ENCODE results near the gene INTS1.
"Not testable (repeated sequence)": the region's sequence is repeated elsewhere in the genome, so short reads cannot be mapped to it uniquely, and the experiment has no call there.

INTS1 gene

GRCh38 chr7:1443587-1444200 lies 60.5 kb downstream of the INTS1 start:
- not testable (repeated sequence) for H3K27ac Mint-ChIP-seq; H3K36me3 Mint-ChIP-seq (ENCODE audit: low read depth); H3K27me3 Mint-ChIP-seq (ENCODE audit: low read depth); H3K9me3 Mint-ChIP-seq; H3K4me3 Mint-ChIP-seq; H3K4me1 Mint-ChIP-seq (ENCODE audit: low read depth)

DNA sequence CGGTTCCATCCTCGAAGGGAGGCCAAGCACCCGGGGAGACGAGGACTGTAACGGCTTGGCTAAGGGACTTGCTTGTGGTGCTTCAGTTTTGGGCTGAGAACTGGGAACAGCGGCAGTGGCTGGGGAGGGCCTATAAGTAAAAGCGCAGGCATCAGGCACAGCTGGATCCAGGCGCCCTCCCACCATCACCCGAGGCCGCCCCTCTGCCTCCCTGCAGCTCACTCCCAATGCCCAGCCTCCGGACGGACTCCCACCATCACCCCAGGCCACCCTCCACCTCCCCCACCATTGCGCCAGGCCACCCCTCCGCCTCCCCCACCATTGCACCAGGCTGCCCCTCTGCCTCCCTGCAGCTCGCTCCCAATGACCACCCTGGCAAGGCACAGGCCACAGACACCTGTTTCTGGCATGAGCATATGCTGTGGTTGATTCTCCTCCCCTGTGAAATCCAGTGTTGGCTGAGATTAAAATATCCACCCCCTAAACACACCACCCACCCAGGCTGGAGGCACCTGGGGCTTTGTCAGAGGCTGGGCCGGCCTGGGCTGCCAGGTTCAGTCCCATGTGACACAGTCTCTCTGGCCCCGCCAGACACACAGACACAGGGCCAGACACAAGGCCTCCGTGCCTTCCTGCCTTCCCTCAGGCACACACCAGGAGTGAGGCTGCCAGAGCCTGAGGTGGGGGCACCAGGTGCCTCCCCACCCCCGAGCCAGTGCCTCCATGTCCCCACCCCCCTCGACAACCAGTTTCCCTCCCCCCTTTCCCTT lies 61.6 kb downstream of the INTS1 start:
- no peak overlapping the region for H3K4me3 Mint-ChIP-seq
- H3K36me3 Mint-ChIP-seq (ENCODE audit: low read depth), result no peaks in the 10 kb centered on the region
- H3K27ac Mint-ChIP-seq, result no peak overlapping the region
- no peaks in the 10 kb centered on the region for H3K27me3 Mint-ChIP-seq (ENCODE audit: low read depth)
- no peaks in the 10 kb centered on the region for H3K9me3 Mint-ChIP-seq
- no peaks in the 10 kb centered on the region for H3K4me1 Mint-ChIP-seq (ENCODE audit: low read depth)

DNA sequence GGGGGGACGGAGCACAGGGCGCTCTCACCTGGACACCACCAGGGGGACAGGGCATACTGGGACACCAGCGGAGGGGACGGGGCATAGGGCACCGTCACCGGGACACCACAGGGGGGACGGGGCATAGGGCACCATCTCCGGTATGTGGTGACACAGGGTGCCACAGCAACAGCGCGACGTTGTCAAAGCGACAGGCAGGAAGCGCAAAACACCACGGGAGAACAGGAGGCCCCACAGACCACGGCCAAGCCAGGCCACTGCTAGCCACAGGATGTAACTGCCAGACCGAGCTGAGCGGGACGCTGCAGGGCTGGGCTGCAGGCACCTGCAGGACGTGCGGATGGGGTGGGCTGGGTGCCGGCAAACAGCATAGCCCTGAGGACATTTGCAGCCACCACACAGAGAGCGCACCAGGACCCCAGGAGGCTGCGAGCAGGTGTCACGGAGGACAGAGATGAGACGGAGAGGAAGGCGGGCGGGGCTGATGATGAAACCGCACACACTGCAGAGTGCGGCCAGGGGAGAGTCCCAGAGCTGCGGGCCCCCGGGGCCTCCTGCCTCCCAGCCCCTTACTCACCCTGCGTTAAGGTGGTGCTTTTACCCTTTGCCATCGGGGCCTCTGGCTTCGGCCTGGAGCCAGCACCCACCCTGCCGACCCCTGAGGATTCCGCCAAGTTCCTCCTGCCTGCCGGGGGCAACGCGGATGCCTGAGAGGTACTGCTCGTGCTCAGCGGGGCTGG lies 62.4 kb downstream of the INTS1 start:
- H3K4me1 Mint-ChIP-seq (ENCODE audit: low read depth), result no peaks in the 10 kb centered on the region
- no peaks in the 10 kb centered on the region for H3K36me3 Mint-ChIP-seq (ENCODE audit: low read depth)
- no peak overlapping the region for H3K27ac Mint-ChIP-seq
- H3K27me3 Mint-ChIP-seq (ENCODE audit: low read depth), result no peaks in the 10 kb centered on the region
- H3K9me3 Mint-ChIP-seq, result no peaks in the 10 kb centered on the region
- H3K4me3 Mint-ChIP-seq, result no peak overlapping the region

GRCh38 chr7:1440620-1441019 lies 63.6 kb downstream of the INTS1 start:
- H3K36me3 Mint-ChIP-seq (ENCODE audit: low read depth), result no peaks in the 10 kb centered on the region

DNA sequence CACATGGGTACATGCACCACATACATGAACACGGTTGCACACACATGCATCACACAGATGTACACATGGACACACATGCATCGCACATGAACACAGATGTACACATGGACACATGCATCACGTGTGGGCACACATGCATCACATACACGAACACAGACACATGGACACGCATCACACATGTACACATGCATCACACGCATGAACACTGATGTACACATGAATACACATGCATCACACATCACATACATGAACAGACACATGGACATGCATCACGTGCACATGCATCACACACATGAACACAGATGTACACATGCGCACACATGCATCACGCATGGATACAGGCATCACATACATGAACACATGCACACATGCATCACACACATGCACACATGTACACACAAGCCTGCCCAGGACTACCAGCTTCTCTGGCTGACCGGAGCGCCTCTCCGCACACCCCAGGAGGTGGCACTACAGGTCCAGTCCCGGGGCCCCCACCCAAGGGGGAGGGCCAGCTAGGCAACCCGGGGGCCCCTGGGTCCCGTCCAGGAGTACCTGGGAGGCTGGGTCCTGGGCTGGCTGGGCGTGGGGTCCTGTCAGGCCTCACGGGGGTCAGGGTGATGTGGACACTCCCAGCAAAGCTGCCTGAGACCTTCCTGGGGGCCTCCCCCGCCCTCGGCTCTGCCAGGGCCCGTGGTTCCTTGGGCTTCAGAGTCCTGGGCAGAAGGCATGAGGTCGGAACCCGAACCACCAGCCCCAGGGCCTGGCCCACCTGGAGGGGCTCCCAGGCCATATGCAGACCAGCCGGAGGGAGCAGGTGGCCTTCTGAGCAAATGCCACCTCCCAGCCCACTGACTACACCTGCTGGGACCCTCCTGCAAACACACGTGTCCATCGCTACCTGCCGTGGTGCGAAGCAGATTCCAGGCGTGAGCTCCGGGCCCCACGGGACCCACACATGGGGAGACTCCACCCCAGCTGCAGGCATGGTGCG lies 64.5 kb downstream of the INTS1 start:
- Mint-ChIP-seq H3K27me3 (ENCODE audit: low read depth) (no peaks in the 10 kb centered on the region), H3K4me1 (ENCODE audit: low read depth) (no peaks in the 10 kb centered on the region), H3K9me3 (no peaks in the 10 kb centered on the region), H3K27ac (no peak overlapping the region), H3K4me3 (no peak overlapping the region), H3K36me3 (ENCODE audit: low read depth) (no peaks in the 10 kb centered on the region)

More at GRCh38 chr7:1440620-1441019, 63.6 kb downstream of the INTS1 start:
- Mint-ChIP-seq H3K9me3 (no peaks in the 10 kb centered on the region), H3K4me3 (no peak overlapping the region), H3K4me1 (ENCODE audit: low read depth) (no peaks in the 10 kb centered on the region), H3K27ac (no peak overlapping the region), H3K27me3 (ENCODE audit: low read depth) (no peaks in the 10 kb centered on the region)

- H3K4me1 Mint-ChIP-seq (ENCODE audit: low read depth), result no peaks in the 10 kb centered on the region
- no peaks in the 10 kb centered on the region for H3K27me3 Mint-ChIP-seq (ENCODE audit: low read depth)
- no peaks in the 10 kb centered on the region for H3K36me3 Mint-ChIP-seq (ENCODE audit: low read depth)
- no peaks in the 10 kb centered on the region for H3K9me3 Mint-ChIP-seq
- no peak overlapping the region for H3K27ac Mint-ChIP-seq
- H3K4me3 Mint-ChIP-seq, result no peak overlapping the region
Measured at GRCh38 chr7:1438821-1439220, 65.4 kb downstream of the INTS1 start.

DNA sequence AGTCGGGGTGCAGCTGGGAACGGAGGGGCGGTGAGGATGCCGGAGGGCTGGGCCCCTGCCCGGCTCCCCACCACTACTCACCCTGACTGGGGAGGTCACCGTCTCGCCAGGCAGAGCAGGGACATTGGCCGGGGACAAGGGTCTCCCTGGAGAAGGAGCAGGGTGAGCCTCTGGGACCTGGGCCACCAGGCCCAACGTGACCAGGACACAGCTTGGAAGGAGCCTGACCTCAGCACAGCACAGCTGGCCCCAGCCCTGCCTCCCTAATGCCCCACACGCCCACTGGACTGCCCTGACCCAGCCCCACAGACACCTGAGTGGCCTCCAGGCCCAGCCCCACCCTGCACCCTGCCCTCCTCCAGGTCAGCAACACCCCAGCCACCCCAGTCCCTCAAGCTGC lies 66.0 kb downstream of the INTS1 start:
- H3K4me1 Mint-ChIP-seq (ENCODE audit: low read depth), result no peaks in the 10 kb centered on the region
- no peak overlapping the region for H3K27ac Mint-ChIP-seq
- H3K27me3 Mint-ChIP-seq (ENCODE audit: low read depth), result no peaks in the 10 kb centered on the region
- H3K36me3 Mint-ChIP-seq (ENCODE audit: low read depth), result no peaks in the 10 kb centered on the region
- no peaks in the 10 kb centered on the region for H3K9me3 Mint-ChIP-seq
- H3K4me3 Mint-ChIP-seq, result no peak overlapping the region

DNA sequence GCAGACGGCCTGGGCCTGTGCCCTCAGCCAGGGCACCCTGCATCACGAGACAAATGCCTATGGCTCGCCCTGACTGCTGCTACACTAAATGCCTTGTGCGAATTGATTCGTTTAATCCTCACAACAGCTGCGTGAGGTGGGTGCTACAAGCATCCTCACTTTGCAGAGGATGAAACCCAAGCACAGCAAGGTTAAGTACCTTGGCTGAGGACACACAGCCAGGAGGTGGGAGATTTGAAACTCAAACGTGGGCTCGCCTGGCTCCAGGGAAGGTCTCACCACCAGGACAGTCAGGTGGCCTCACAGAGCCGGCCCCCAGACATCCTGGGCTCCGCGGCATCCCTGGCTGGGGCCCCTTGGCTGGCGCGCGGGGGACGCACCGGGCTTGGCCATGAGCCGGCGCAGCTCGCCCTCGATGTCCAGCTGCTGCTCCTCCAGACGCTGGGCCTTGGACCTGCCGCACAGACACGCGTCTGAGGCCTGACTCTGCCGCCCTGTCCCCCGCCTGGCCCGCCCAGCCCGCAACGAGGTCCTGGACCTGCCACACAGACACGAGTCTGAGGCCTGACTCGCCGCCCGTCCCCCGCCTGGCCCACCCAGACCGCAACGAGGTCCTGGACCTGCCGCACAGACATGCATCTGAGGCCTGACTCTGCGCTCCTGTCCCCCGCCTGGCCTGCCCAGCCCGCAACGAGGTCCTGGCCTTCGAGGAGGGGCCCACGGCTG lies 66.9 kb downstream of the INTS1 start:
- Mint-ChIP-seq H3K9me3 (no peaks in the 10 kb centered on the region), H3K27me3 (ENCODE audit: low read depth) (peaks cover 2% of the 10 kb centered on the region), H3K27ac (no peak overlapping the region), H3K36me3 (ENCODE audit: low read depth) (no peaks in the 10 kb centered on the region), H3K4me3 (no peak overlapping the region), H3K4me1 (ENCODE audit: low read depth) (peaks cover 2% of the 10 kb centered on the region)

- H3K27ac Mint-ChIP-seq, result no peak overlapping the region
- H3K36me3 Mint-ChIP-seq (ENCODE audit: low read depth), result no peaks in the 10 kb centered on the region
- H3K9me3 Mint-ChIP-seq, result no peaks in the 10 kb centered on the region
- H3K27me3 Mint-ChIP-seq (ENCODE audit: low read depth), result peaks cover 4% of the 10 kb centered on the region
- peaks cover 2% of the 10 kb centered on the region for H3K4me1 Mint-ChIP-seq (ENCODE audit: low read depth)
- H3K4me3 Mint-ChIP-seq, result no peak overlapping the region
Measured at GRCh38 chr7:1436608-1437007, 67.6 kb downstream of the INTS1 start.

DNA sequence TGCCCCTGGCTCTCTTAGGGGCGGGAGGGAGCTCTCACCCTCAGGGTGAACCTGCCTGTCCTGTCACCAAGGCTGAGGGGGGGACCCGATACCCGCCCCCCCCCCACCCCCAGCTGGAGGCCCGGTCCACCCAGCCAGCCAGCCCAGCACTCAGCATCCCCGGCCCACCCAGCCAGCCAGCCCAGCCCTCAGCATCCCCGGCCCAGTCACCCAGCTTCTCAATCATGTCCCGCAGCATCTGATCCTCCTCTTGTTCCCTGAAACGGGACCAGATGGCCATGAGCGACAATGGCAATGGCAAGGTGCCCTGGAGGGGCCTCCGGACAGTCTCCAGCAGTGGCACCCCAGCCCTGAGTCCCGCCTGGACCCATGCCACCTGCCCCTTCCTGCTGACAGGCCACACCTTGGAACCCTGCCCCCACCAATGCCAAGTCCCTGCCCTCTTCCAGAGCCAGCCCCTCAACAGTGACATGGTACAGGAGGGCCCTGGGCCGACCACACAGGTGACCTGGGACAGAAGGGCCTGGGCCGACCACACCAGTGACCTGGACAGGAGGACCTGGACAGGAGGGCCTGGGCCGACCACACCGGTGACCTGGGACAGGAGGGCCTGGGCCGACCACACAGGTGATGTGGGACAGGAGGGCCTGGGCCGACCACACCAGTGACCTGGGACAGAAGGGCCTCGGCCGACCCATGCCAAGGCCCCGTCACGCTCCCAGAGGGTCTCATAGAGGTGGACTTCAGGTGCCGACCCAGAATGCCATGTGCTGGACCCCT lies 69.1 kb downstream of the INTS1 start:
- peaks cover 4% of the 10 kb centered on the region for H3K27me3 Mint-ChIP-seq (ENCODE audit: low read depth)
- no peak overlapping the region for H3K27ac Mint-ChIP-seq
- H3K4me3 Mint-ChIP-seq, result no peak overlapping the region
- peaks cover 2% of the 10 kb centered on the region for H3K4me1 Mint-ChIP-seq (ENCODE audit: low read depth)
- H3K36me3 Mint-ChIP-seq (ENCODE audit: low read depth), result no peaks in the 10 kb centered on the region
- no peaks in the 10 kb centered on the region for H3K9me3 Mint-ChIP-seq

DNA sequence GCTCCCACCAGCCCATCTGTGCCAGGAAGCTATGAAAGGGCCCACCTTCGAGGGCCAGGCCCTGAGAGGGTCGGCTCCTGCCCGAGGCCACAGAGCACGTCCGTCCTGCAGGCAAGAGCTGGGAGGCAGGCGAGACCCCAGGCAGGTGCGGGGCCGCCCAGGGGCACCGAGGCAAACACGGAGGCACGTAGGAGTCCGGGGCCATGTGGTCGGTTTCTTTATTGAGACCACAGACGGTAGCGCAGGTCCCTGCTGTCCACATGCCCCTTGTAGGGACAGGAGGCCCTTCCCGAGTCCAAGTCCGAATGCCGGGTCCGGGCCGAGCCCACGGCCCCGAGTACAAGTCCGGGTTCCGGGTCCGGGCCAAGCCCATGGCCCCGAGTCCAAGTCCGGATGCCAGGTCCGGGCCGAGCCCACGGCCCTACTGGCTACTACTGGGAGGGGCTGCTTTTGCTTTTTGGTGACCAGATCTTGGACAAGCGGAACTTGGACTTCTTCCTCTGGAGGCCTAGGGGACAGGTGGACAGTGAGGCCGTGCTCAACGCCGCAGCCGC lies 69.9 kb downstream of the INTS1 start:
- Mint-ChIP-seq H3K27ac (no peak overlapping the region), H3K36me3 (ENCODE audit: low read depth) (no peaks in the 10 kb centered on the region), H3K9me3 (no peaks in the 10 kb centered on the region), H3K4me3 (no peak overlapping the region), H3K4me1 (ENCODE audit: low read depth) (peaks cover 2% of the 10 kb centered on the region), H3K27me3 (ENCODE audit: low read depth) (peaks cover 4% of the 10 kb centered on the region)

DNA sequence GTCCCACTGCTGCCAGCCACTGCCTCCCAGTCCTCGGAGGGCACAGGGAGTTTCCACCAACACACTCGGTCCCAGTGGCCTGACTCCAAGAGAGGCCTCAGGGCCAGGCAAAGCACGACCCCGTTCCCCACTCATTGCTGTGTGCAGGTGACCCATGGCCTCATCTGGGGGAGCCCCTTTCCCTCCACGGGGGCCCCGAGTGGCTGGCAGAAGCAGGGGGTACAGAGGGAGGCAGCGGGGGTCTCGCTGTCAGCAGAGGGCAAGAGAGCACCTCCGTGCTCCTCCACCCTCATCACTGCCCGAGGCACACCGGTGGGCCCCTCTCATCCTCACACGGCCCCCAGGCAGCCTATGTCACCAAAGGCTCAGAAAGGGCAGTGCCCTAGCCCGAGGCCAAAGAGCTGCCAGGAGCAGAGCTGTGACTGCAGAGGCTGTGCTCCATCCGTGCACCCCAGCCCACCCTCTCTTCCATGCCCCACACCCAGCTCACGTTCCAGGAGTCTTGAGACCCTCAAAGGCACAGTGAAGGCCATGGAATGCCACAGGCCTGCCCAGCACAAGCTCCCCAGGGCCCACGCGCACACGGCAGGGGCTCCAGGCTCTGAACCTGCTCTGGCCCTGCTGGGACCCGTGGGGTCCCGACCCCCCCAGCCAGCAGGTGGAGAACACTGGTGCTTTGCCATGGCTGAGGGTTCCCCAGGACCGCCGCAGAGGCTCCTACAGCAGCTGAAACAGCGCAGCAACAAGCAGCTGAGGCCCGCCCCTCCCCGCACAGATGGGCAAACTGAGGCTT lies 70.9 kb downstream of the INTS1 start:
- Mint-ChIP-seq H3K9me3 (no peaks in the 10 kb centered on the region), H3K36me3 (ENCODE audit: low read depth) (no peaks in the 10 kb centered on the region), H3K4me3 (no peak overlapping the region), H3K27ac (no peak overlapping the region), H3K27me3 (ENCODE audit: low read depth) (peaks cover 4% of the 10 kb centered on the region), H3K4me1 (ENCODE audit: low read depth) (peaks cover 2% of the 10 kb centered on the region)

All from T-helper 1 cell treated with Interleukin-12 subunit alpha and Interleukin-12 subunit beta and Interleukin-4 antibody, amounts not matched to agents 30 μg/mL and 1 μg/mL, for 36 hours (primary cell).